Activated CD4-positive, alpha-beta memory T cell treated with anti-CD3 and anti-CD28 coated beads, Interleukin-2, amount 10 ng/mL, durations not matched to agents 7 days and 5 days (primary cell): ENCODE results near the gene ZNF664. TPM values are rescaled to one million over a fixed set of nuclear protein-coding genes. Genes with fewer than 3 reads are reported as not detected.

Source experiments
- CTCF ChIA-PET: fragments of 350-600 bp; sonication (Branson Sonifier 250); formaldehyde crosslinking; loops from one replicate; lab custom pipeline; 2021; ENCODE audit warnings: antibody characterized with exemption, inconsistent platforms; lab: Charles Lee
- POLR2A ChIA-PET: fragments of 350-600 bp; sonication (Branson Sonifier 250); formaldehyde crosslinking; loops from one replicate; lab custom pipeline; 2021; ENCODE audit warnings: antibody characterized with exemption; lab: Charles Lee
- DNase-seq: peaks from one replicate; pipeline ENCODE4 v3.0.0-alpha.2; 2020
- H3K27ac Mint-ChIP-seq: one replicate; pipeline ENCODE4 v1.8.0; 2021; ENCODE audit warnings: mild to moderate bottlenecking, mixed read lengths
- H3K27me3 Mint-ChIP-seq: one replicate; pipeline ENCODE4 v1.8.0; 2021; ENCODE audit warnings: mixed read lengths
- H3K36me3 Mint-ChIP-seq: one replicate; pipeline ENCODE4 v1.8.0; 2021; ENCODE audit warnings: low read depth, mixed read lengths
- H3K4me1 Mint-ChIP-seq: one replicate; pipeline ENCODE4 v1.8.0; 2021; ENCODE audit warnings: mixed read lengths
- H3K4me3 Mint-ChIP-seq: one replicate; pipeline ENCODE4 v1.8.0; 2021; ENCODE audit warnings: mild to moderate bottlenecking, mixed read lengths
- H3K9me3 Mint-ChIP-seq: one replicate; pipeline ENCODE4 v1.8.0; 2021; ENCODE audit warnings: mixed read lengths
- total RNA-seq, 2 experiments: library from RNA; stranded (reverse); gene quantifications; one replicate each; pipeline ENCODE4 v1.2.3, GENCODE V29; 2021

The ZNF664 gene
- total RNA-seq, 2 experiments from 2014 or later = 42.5 to 43.4 TPM

- Mint-ChIP-seq H3K4me3 (no peak overlapping the region), H3K27me3 (no peaks in the 10 kb centered on the region), H3K27ac (no peak overlapping the region), H3K9me3 (no peaks in the 10 kb centered on the region), H3K4me1 (peaks cover 23% of the 10 kb centered on the region), H3K36me3 (peaks cover 5% of the 10 kb centered on the region)
- CTCF ChIA-PET = interaction anchor here (1.0 kb wide), 1 partner anchor 42 kb away, joined by 3 read pairs; no protein-coding TSS in a partner anchor
- DNase-seq = no peak
- POLR2A ChIA-PET = no interaction called here
Measured at GRCh38 chr12:124004233-124004875, 31.3 kb downstream of the ZNF664 start.

GRCh38 chr12:124006085-124006845, 33.2 kb downstream of the ZNF664 start:
- Mint-ChIP-seq H3K4me1 (peaks cover 28% of the 10 kb centered on the region), H3K36me3 (peaks cover 12% of the 10 kb centered on the region), H3K9me3 (no peaks in the 10 kb centered on the region), H3K27me3 (no peaks in the 10 kb centered on the region), H3K4me3 (no peak overlapping the region), H3K27ac (peak overlapping the region; percentile 7)
- ChIA-PET CTCF (interaction anchor here (0.8 to 1.2 kb wide), 4 partner anchors 23 to 101 kb away, joined by 3 to 4 read pairs (median 4); no protein-coding TSS in a partner anchor), POLR2A (no interaction called here)
- DNase-seq = peak; percentile 24

DNA sequence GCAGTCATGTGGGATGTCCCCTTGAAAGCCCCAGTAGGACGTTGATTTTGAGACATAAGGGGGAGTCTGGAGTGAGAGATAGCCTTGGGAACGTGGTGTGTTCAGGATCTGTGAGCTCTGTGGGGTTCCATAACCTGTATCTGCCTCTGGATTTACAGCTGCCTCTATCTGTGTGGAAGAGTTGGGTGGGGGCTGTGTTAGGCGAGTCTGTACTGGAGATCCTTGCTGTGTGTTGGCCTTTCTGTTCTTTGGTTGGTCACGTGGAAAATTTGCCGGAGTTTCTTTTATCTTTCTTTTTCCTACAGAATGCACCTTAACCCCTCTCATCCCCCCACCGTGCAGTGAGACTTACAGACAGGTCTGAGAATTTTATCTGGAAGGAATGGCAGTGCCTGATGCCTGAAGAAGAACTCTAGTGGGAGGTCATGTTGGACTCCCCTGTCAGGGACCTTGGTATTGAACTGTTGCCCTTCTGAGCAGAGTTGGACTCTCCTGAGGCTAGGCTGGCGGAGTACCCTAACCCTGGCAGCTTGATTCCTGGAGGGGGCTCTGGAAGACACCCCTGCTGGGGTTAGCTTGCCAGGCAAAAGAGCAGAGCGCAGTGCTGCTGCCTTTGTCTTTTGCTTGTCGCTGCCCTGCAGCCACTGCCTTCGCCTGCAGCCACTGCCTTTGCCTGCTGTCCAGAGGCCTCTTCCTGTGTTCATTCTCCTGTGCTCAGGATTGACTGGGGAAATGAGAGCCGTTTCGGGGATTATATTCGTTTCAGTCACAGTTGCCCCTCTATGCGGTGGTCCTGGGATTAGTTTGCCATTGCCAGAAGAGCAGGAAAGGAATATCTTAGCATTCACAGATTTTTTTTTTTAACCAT, 34.1 kb downstream of the ZNF664 start:
- POLR2A ChIA-PET = no interaction called here
- Mint-ChIP-seq H3K9me3 (no peaks in the 10 kb centered on the region), H3K36me3 (peaks cover 18% of the 10 kb centered on the region), H3K27me3 (no peaks in the 10 kb centered on the region), H3K4me3 (no peak overlapping the region), H3K4me1 (peaks cover 28% of the 10 kb centered on the region), H3K27ac (peak overlapping the region; percentile 7)
- no peak for DNase-seq
- CTCF ChIA-PET = interaction anchor here (0.8 to 1.2 kb wide), 4 partner anchors 24 to 102 kb away, joined by 3 to 4 read pairs (median 4); no protein-coding TSS in a partner anchor

DNA sequence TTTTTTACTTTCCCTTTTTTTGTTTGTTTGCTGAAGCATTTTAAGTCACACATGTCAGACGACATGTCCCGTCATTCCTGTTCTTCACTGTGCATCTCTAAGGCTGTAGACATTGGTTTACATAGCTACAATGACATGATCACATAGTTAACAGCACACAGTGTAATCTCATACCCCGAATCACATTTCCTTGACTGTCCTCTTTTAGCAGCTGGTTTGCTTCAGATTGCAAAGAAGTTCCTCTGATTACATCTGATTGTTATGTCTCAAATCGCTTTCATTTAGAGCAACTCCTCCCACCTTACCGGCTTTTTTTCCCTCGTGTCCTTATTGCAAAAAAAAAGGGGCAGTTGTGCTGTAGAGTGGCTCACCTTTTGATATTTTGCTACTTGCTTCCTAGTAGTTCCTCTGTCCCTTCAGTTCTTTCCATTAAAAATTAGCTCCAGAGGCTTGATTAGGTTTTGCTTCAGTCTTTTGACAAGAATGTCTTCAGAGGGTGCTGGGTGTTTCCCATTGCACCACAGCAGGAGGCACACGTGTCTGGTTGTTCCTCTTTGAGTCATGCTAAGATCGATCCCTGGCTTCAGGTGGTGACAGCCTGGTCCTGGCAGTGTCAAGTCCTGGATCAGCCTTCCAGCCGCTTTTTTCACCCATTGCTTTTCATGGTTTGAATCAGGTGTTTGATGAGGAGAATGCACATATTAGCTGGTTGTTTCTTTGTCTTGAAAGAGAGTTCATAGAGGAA, 35.0 kb downstream of the ZNF664 start:
- POLR2A ChIA-PET = no interaction called here
- H3K4me3 Mint-ChIP-seq = no peak overlapping the region

DNA sequence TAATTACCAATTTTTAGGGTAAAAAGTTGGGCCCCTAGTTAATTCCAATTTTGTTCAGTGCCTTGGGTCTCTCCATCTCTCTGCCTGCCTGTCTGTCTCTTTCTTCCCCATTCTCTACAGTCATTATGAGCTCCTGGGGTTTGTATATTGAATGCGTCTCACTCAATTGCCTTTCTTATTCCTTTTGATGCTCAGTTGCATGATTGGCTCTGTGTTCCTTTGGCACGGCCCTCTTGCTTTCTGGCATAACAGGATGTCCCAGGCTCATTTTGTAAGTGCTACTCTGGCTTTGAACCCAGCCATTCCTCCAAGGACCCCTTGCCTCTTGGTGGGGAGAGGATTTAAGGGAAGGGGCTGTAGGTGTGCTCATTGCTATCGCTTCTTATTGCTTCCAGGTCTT, 35.6 kb downstream of the ZNF664 start:
- H3K4me1 Mint-ChIP-seq = peaks cover 28% of the 10 kb centered on the region
- H3K27ac Mint-ChIP-seq = no peak overlapping the region
- no peaks in the 10 kb centered on the region for H3K27me3 Mint-ChIP-seq

More for the DNA sequence above, 35.0 kb downstream of the ZNF664 start:
- Mint-ChIP-seq H3K36me3 (peaks cover 25% of the 10 kb centered on the region), H3K27ac (no peak overlapping the region), H3K4me1 (peaks cover 28% of the 10 kb centered on the region), H3K27me3 (no peaks in the 10 kb centered on the region), H3K9me3 (no peaks in the 10 kb centered on the region)
- CTCF ChIA-PET = no interaction called here
- no peak for DNase-seq

GRCh38 chr12:124009781-124010180, 36.8 kb downstream of the ZNF664 start:
- DNase-seq = no peak
- ChIA-PET CTCF (no interaction called here), POLR2A (no interaction called here)
- H3K4me3 Mint-ChIP-seq = no peak overlapping the region
- no peaks in the 10 kb centered on the region for H3K9me3 Mint-ChIP-seq
- H3K4me1 Mint-ChIP-seq = peaks cover 28% of the 10 kb centered on the region
- no peaks in the 10 kb centered on the region for H3K27me3 Mint-ChIP-seq
- peaks cover 34% of the 10 kb centered on the region for H3K36me3 Mint-ChIP-seq
- H3K27ac Mint-ChIP-seq = no peak overlapping the region

More for the DNA sequence above, 35.6 kb downstream of the ZNF664 start:
- H3K4me3 Mint-ChIP-seq = no peak overlapping the region
- ChIA-PET POLR2A (no interaction called here), CTCF (no interaction called here)
- DNase-seq = no peak
- H3K9me3 Mint-ChIP-seq = no peaks in the 10 kb centered on the region
- peaks cover 31% of the 10 kb centered on the region for H3K36me3 Mint-ChIP-seq

DNA sequence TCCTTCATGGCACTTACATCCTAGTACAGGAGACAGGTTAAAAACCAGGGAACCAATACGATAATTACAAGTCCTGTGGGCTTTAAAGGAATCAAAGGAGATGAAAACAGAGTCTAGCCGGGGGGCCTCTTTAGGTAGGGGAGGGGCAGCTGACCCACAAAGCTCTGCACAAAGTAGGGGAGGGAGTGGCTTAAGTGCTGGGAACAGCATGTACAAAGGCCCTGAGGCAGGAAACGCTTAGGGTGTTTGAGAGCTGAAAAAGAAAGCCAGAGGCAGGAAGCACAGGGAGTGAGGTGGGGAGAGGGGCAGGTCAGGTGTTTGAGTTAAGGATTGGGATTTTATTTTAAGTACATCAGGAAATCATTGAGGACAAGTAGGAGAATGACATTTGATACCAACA, 37.7 kb downstream of the ZNF664 start:
- DNase-seq = no peak
- Mint-ChIP-seq H3K9me3 (no peaks in the 10 kb centered on the region), H3K4me3 (no peak overlapping the region), H3K27me3 (no peaks in the 10 kb centered on the region), H3K4me1 (peaks cover 26% of the 10 kb centered on the region), H3K27ac (no peak overlapping the region), H3K36me3 (peaks cover 37% of the 10 kb centered on the region)
- CTCF ChIA-PET = no interaction called here
- POLR2A ChIA-PET = no interaction called here

DNA sequence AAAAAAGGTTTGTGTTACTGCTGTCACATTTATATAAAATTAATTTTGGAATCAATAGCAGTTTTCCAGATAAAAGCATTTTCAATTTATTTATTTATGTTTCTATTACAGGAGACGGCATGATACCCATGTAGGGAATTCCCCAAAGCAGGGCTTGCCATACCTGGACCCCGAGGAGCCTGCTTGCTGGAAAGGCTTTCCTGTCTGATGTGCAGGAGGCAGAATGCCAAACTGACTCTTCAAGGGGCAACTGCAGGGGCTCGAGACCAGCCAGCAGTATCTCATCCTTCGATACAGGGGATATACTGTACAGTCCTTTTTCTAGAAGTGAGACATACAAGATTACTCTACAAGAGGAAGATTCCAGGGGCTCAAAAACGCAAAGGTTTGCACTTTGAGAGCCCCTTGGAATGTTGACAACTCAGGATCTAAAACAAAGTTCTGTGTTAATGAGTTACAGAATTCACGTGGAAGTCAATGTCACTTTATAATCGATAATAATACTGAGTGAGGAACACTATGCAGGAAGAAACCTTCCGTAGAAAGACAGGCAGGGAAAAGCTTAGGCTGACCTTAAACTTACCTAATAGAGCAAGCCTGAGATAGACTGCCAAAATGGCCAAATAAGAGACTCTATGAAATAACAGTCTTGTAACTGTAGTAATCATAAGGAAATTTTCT, 38.6 kb downstream of the ZNF664 start:
- Mint-ChIP-seq H3K4me3 (no peak overlapping the region), H3K27me3 (no peaks in the 10 kb centered on the region), H3K36me3 (peaks cover 37% of the 10 kb centered on the region), H3K27ac (no peak overlapping the region), H3K4me1 (peaks cover 17% of the 10 kb centered on the region), H3K9me3 (no peaks in the 10 kb centered on the region)
- CTCF ChIA-PET = interaction anchor here (0.7 kb wide), 1 partner anchor 25 kb away, joined by 3 read pairs; no protein-coding TSS in a partner anchor
- POLR2A ChIA-PET = no interaction called here
- no peak for DNase-seq

- CTCF ChIA-PET = interaction anchor here (1.1 kb wide), 1 partner anchor 19 kb away, joined by 4 read pairs; no protein-coding TSS in a partner anchor
- Mint-ChIP-seq H3K27me3 (no peaks in the 10 kb centered on the region), H3K4me3 (no peak overlapping the region), H3K9me3 (no peaks in the 10 kb centered on the region), H3K27ac (no peak overlapping the region), H3K36me3 (peaks cover 34% of the 10 kb centered on the region), H3K4me1 (peaks cover 7% of the 10 kb centered on the region)
- DNase-seq = no peak
- POLR2A ChIA-PET = no interaction called here
Measured at GRCh38 chr12:124013073-124013472, 40.1 kb downstream of the ZNF664 start.

DNA sequence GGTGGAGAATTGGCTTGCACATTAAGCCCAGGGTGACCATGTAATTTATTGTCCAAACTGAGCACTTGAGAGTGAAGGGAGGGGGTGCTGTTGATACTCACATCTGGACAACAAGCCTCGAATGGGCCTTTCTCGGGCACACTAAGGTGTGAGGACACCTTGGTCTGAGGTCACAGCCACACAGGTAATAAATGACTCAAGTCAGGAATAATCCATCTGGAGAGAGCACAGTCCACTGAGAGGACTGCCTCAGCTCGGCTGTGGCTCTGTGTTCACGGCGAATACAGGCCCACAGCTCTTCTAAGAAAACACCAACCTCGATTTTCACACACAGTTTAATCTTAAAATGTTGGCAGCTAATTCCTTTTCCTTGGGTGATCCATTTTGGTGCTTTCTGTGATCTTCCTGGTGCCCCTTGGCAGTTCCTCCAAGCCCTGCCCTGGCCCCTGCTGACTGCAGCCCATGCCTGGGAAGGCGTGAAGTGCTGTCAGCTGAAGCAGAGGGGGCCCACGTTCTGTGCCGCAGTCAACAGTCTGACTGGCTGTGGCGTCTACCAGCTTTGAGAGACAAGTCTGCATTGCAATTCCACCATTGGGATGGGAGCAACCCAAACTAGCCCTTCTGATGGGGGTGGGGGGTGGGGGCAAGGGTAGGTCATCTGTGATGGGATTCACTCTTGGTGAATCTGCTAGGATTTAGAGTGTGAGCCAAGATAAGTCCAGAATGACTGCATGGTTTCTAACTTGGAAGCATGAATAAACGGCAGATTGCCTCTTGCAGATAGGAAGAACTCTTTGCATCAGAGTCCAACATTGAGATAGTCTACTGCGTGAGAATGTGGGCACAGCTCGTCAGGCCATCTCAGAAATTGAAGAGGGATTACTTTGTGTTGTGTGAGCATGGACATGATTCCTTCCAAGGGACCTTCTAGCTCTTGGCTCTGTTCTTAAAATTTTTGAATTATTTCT, 42.8 kb downstream of the ZNF664 start:
- no peak overlapping the region for H3K4me3 Mint-ChIP-seq
- no peak for DNase-seq
- H3K27me3 Mint-ChIP-seq = no peaks in the 10 kb centered on the region
- H3K4me1 Mint-ChIP-seq = peaks cover 1% of the 10 kb centered on the region
- ChIA-PET CTCF (no interaction called here), POLR2A (no interaction called here)
- peaks cover 26% of the 10 kb centered on the region for H3K36me3 Mint-ChIP-seq
- no peaks in the 10 kb centered on the region for H3K9me3 Mint-ChIP-seq
- H3K27ac Mint-ChIP-seq = no peak overlapping the region

DNA sequence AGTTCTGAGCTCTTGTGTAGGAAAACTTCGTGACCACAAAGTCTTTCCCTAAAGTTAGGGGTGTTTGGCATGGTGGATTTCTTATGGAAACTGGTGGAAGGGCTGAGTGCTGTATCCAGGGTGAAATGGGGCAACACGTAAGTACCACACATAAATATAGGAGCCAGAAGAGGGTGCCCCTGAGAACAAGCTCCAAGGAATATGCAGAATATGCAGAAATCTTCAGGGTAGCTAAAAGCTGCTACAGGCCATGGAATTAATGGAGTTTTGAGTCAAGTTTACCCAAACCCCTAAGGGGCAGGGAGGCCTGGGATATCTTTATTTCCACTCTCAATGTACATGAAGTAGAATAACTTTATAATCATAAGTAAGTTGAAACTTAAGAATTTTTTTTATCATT, 44.0 kb downstream of the ZNF664 start:
- CTCF ChIA-PET = interaction anchor here (1.2 kb wide), 1 partner anchor 15 kb away, joined by 6 read pairs; no protein-coding TSS in a partner anchor
- no peaks in the 10 kb centered on the region for H3K9me3 Mint-ChIP-seq

More for the DNA sequence above, 44.0 kb downstream of the ZNF664 start:
- H3K4me3 Mint-ChIP-seq = no peak overlapping the region
- POLR2A ChIA-PET = no interaction called here
- no peak overlapping the region for H3K27ac Mint-ChIP-seq
- DNase-seq = no peak
- H3K27me3 Mint-ChIP-seq = no peaks in the 10 kb centered on the region
- H3K4me1 Mint-ChIP-seq = no peaks in the 10 kb centered on the region
- peaks cover 18% of the 10 kb centered on the region for H3K36me3 Mint-ChIP-seq
